ENCODE measurements around the gene DMPK.

- TF ChIP-seq EZH2 (IDR thresholded peaks at IDR 0.05), result no peak
- TF ChIP-seq POLR2AphosphoS5 (IDR thresholded peaks at IDR 0.05; ENCODE audit: borderline replicate concordance, low read depth, low read length), result no peak
Observed at GRCh38 chr19:45778010-45778661, 4.2 kb downstream of the DMPK start.

All from SK-N-MC (cell line).